Measurements from ENCODE around the gene SIM2. TPM values are rescaled to one million over a fixed set of nuclear protein-coding genes. Genes with fewer than 3 reads are reported as not detected.

Gene SIM2
- total RNA-seq, 4 donors from 2014 or later: 1.00 to 9.3 (median 4.1) TPM

DNA sequence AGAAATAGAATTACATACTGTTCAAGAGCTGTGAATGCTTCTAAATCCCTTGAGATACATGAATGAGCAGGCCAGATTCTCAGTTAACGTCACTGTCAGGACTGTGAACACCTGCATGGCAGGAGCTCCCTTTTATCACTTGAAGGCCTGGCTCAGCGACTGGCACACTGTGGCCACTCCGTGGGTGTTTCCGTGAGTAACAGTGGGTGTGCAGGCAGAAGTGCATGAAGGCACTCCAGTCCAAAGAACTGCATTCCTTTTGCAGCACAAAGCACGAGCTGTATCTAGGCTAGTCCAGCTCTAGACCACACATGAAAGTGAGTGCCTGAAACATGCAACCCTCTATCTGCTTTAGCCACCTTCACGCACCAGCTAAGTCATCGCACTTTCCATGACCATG is 9.6 kb upstream of the SIM2 start:
- intact Hi-C loops (cut with DNase I; ENCODE audit: low total_unique reads) (no loop called here), in situ Hi-C loops (cut with MboI; ENCODE audit: low sequenced_read_pairs in 4 of 4) (no loop called here)
- Histone ChIP-seq H3K4me3 (no peak overlapping the region), H3K36me3 (no peaks in the 10 kb centered on the region), H3K9me3 (no peaks in the 10 kb centered on the region), H3K27me3 (peaks cover 10 to 38% (median 27%) of the 10 kb centered on the region in 3 donors), H3K27ac (no peak overlapping the region), H3K4me1 (peaks cover 14 to 15% of the 10 kb centered on the region in 2 donors)
- DNase-seq (no peak), ATAC-seq (no peak)
- TF ChIP-seq, protein P1, sequence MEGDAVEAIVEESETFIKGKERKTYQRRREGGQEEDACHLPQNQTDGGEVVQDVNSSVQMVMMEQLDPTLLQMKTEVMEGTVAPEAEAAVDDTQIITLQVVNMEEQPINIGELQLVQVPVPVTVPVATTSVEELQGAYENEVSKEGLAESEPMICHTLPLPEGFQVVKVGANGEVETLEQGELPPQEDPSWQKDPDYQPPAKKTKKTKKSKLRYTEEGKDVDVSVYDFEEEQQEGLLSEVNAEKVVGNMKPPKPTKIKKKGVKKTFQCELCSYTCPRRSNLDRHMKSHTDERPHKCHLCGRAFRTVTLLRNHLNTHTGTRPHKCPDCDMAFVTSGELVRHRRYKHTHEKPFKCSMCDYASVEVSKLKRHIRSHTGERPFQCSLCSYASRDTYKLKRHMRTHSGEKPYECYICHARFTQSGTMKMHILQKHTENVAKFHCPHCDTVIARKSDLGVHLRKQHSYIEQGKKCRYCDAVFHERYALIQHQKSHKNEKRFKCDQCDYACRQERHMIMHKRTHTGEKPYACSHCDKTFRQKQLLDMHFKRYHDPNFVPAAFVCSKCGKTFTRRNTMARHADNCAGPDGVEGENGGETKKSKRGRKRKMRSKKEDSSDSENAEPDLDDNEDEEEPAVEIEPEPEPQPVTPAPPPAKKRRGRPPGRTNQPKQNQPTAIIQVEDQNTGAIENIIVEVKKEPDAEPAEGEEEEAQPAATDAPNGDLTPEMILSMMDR (IDR thresholded peaks at IDR 0.05 in 4 of 5, conservative IDR thresholded peaks at IDR 0.05 in 1 of 5): no peak
- TF ChIP-seq POLR2A (IDR thresholded peaks at IDR 0.05): no peak

DNA sequence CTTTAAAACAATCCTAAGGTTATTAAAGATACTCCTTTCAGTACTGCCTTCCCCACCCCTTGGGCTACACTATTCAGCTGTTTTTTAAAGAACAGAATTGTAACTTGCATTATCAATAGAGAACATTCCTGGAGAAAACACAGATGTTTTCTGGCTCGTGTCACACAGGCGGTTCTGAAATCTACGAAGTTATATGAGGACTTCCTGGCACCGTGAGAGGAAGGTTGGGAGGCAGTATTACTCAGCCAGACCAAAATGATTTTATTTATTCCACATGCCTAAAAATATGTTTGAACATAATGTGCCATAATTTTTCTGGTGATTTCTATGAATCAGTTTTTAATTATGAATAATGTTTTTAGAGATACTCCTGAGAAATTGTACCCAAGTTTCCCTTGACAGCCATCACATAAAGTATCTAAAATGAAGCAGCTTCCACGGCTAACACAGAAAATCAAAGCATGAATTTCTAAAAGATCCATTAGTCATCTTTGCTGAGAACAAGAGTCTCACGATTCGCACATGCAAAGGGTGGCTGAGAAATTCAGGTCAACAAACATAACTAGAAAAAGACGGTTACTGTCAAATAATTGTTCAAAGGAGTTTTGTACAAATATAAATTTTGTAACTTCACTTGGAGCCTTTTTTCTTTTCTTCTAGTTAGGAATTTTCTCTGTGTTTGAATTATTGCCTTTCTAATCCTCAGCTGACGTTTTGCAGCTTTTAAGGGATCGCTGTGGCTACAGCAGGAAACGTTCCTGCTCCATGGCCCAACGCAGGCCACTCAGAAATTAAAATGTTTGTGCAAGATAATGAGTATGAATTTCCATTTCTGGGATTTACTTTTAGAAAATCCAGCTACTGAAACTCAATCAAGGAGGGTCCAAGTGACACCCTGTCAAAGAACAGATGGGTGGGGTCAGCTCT is 8.0 kb upstream of the SIM2 start:
- H3K4me3 ChIP-seq: no peak overlapping the region
- in situ Hi-C loops (cut with MboI; ENCODE audit: low sequenced_read_pairs in 4 of 4) (no loop called here), intact Hi-C loops (cut with DNase I; ENCODE audit: low total_unique reads) (no loop called here)
- H3K36me3 ChIP-seq: no peaks in the 10 kb centered on the region
- H3K4me1 ChIP-seq: no peaks in the 10 kb centered on the region
- peaks cover 16 to 53% (median 43%) of the 10 kb centered on the region in 3 donors for H3K27me3 ChIP-seq
- peak overlapping the region in 1 of 4 donors; percentile 32 for H3K27ac ChIP-seq
- ATAC-seq (no peak), DNase-seq (no peak)
- H3K9me3 ChIP-seq: no peaks in the 10 kb centered on the region
- TF ChIP-seq, protein P1 (IDR thresholded peaks at IDR 0.05 in 4 of 5, conservative IDR thresholded peaks at IDR 0.05 in 1 of 5): no peak
- no peak for TF ChIP-seq POLR2A (IDR thresholded peaks at IDR 0.05)

DNA sequence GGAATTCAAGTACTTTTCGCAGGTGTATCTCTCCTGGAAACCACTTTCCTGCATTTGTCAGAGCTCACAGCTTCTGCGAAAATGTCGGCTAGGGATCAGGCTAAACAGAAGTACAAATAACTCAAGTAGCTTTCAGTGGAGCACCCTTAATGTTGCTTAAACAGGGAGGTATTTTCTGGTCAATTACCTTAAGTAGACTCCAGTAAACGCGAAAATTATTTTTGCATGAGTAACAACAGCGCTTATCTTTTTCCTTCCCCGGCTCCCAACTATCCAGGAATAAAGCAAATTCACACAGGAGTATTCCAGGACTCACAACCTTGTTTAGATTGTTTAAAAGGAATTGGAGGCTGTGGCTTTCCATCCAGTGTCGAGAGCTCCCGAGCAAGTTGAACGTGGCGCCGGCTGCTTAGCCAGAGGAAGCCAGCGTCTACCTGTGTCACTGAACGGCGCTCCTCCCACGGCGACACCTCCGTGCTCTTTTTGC is 7.3 kb upstream of the SIM2 start:
- Histone ChIP-seq H3K27me3 (peaks cover 20 to 60% (median 50%) of the 10 kb centered on the region in 3 donors), H3K4me3 (no peak overlapping the region), H3K27ac (no peak overlapping the region), H3K36me3 (no peaks in the 10 kb centered on the region), H3K4me1 (no peaks in the 10 kb centered on the region), H3K9me3 (no peaks in the 10 kb centered on the region)
- intact Hi-C loops (cut with DNase I; ENCODE audit: low total_unique reads): no loop called here
- ATAC-seq (no peak), DNase-seq (no peak)
- in situ Hi-C loops (cut with MboI; ENCODE audit: low sequenced_read_pairs in 4 of 4): no loop called here
- TF ChIP-seq, protein P1 (IDR thresholded peaks at IDR 0.05 in 4 of 5, conservative IDR thresholded peaks at IDR 0.05 in 1 of 5): no peak

DNA sequence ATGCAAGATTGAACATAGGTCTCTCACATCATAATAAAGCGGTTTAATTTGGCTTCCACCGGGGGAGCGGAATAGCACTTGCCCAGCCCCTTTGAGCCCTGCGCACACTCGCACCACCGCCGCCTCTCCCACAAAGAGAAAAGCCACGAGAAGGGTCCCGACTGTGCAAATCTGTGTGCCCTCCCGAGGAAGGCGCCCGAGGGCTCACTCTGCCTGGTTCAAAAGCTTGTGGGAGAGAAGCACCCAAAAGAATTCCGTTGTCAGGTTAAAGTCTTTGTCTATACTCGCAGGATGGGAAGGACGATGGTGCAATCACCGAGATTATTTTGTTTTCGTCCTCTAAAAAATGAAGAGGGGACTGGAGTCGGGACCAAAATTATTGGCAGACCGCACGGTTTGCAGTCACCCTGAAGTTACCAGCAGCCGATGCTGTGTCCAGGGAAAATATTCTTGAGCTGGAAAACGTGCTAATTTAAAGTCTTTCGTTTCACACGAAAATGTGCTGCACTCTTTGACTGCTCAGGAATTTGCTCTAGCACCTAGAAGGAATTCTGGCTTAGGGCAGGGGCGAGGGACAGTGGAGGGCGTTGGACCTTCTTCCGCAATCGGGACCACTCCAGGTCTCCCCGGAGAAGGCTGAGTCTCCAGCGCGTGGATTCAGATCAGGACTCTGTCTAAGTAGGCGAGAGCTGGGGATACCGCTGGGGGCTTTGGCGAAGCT is 6.6 kb upstream of the SIM2 start:
- H3K27ac ChIP-seq: no peak overlapping the region
- H3K36me3 ChIP-seq: no peaks in the 10 kb centered on the region
- no peaks in the 10 kb centered on the region for H3K4me1 ChIP-seq
- TF ChIP-seq POLR2A (IDR thresholded peaks at IDR 0.05): no peak
- TF ChIP-seq, protein P1 (IDR thresholded peaks at IDR 0.05 in 4 of 5, conservative IDR thresholded peaks at IDR 0.05 in 1 of 5): no peak
- no peak for DNase-seq
- H3K4me3 ChIP-seq: no peak overlapping the region
- intact Hi-C loops (cut with DNase I; ENCODE audit: low total_unique reads) (no loop called here), in situ Hi-C loops (cut with MboI; ENCODE audit: low sequenced_read_pairs in 4 of 4) (no loop called here)
- no peaks in the 10 kb centered on the region for H3K9me3 ChIP-seq
- H3K27me3 ChIP-seq: peaks cover 27 to 67% (median 56%) of the 10 kb centered on the region in 3 donors
- ATAC-seq: no peak
